GM20000 (cell line): ENCODE data around the gene SLIT3.

Experiments used
- DNase-seq: peaks from one replicate; pipeline ENCODE4 v3.0.0; 2012; ENCODE audit warnings: low spot score
- CTCF ChIP-seq: IDR thresholded peaks from 2 replicates; pipeline ENCODE4 v1.5.1; 2012; ENCODE audit warnings: mild to moderate bottlenecking, control low read depth; ENCODE audit errors: extremely low read depth, missing control alignments

SLIT3 gene

GRCh38 chr5:168796000-168796399, 504.9 kb downstream of the SLIT3 start:
- no peak for DNase-seq

GRCh38 chr5:168793841-168794837, 506.8 kb downstream of the SLIT3 start:
- no peak for TF ChIP-seq CTCF
- DNase-seq: no peak

More at GRCh38 chr5:168796000-168796399, 504.9 kb downstream of the SLIT3 start:
- TF ChIP-seq CTCF: no peak

GRCh38 chr5:168792678-168793077, 508.3 kb downstream of the SLIT3 start:
- no peak for DNase-seq

GRCh38 chr5:168790671-168791250, 510.2 kb downstream of the SLIT3 start:
- no peak for DNase-seq
- TF ChIP-seq CTCF: no peak

More at GRCh38 chr5:168792678-168793077, 508.3 kb downstream of the SLIT3 start:
- no peak for TF ChIP-seq CTCF

- TF ChIP-seq CTCF: no peak
- no peak for DNase-seq
Measured at GRCh38 chr5:168790002-168790635, 510.8 kb downstream of the SLIT3 start.

GRCh38 chr5:168788786-168789185, 512.2 kb downstream of the SLIT3 start:
- no peak for DNase-seq
- TF ChIP-seq CTCF: no peak

GRCh38 chr5:168788107-168788506, 512.8 kb downstream of the SLIT3 start:
- no peak for DNase-seq
- no peak for TF ChIP-seq CTCF
